ENCODE data around the gene IGSF3.

GRCh38 chr1:116716391-116716790 is 48.9 kb upstream of the IGSF3 start:
- TF ChIP-seq POLR2A (IDR thresholded peaks at IDR 0.05) = no peak
- no peak for TF ChIP-seq CTCF (IDR thresholded peaks at IDR 0.05)
- TF ChIP-seq EP300 (IDR thresholded peaks at IDR 0.05) = no peak

Measured in sigmoid colon (tissue), 4 donors.